T-helper 1 cell treated with Interleukin-12 subunit alpha and Interleukin-12 subunit beta and Interleukin-4 antibody, amounts not matched to agents 30 μg/mL and 1 μg/mL, for 36 hours (primary cell): ENCODE data around the gene NSG2.
"Not testable (repeated sequence)": the region's sequence is repeated elsewhere in the genome, so short reads cannot be mapped to it uniquely, and the experiment has no call there.

Experiments
- H3K27ac Mint-ChIP-seq: one replicate; pipeline ENCODE4 v1.8.0; 2021; ENCODE audit warnings: mild to moderate bottlenecking, mixed read lengths
- H3K27me3 Mint-ChIP-seq: one replicate; pipeline ENCODE4 v1.8.0; 2021; ENCODE audit warnings: low read depth, mixed read lengths
- H3K36me3 Mint-ChIP-seq: one replicate; pipeline ENCODE4 v1.8.0; 2021; ENCODE audit warnings: low read depth, mixed read lengths
- H3K4me1 Mint-ChIP-seq: one replicate; pipeline ENCODE4 v1.8.0; 2021; ENCODE audit warnings: low read depth, mixed read lengths
- H3K4me3 Mint-ChIP-seq: one replicate; pipeline ENCODE4 v1.8.0; 2021; ENCODE audit warnings: mild to moderate bottlenecking, moderate library complexity, mixed read lengths
- H3K9me3 Mint-ChIP-seq: one replicate; pipeline ENCODE4 v1.8.0; 2021; ENCODE audit warnings: mixed read lengths

Gene NSG2

GRCh38 chr5:174145091-174145490, 99.6 kb downstream of the NSG2 start:
- no peaks in the 10 kb centered on the region for H3K9me3 Mint-ChIP-seq
- H3K4me1 Mint-ChIP-seq = no peaks in the 10 kb centered on the region
- H3K4me3 Mint-ChIP-seq = no peak overlapping the region
- no peak overlapping the region for H3K27ac Mint-ChIP-seq
- H3K27me3 Mint-ChIP-seq = no peaks in the 10 kb centered on the region
- no peaks in the 10 kb centered on the region for H3K36me3 Mint-ChIP-seq

- Mint-ChIP-seq H3K9me3 (no peaks in the 10 kb centered on the region), H3K4me3 (no peak overlapping the region), H3K36me3 (no peaks in the 10 kb centered on the region), H3K27ac (no peak overlapping the region), H3K4me1 (no peaks in the 10 kb centered on the region), H3K27me3 (no peaks in the 10 kb centered on the region)
Measured at GRCh38 chr5:174145821-174146220, 100.3 kb downstream of the NSG2 start.

GRCh38 chr5:174146556-174146955, 101.0 kb downstream of the NSG2 start:
- H3K36me3 Mint-ChIP-seq = no peaks in the 10 kb centered on the region
- H3K9me3 Mint-ChIP-seq = no peaks in the 10 kb centered on the region
- no peak overlapping the region for H3K4me3 Mint-ChIP-seq
- H3K27ac Mint-ChIP-seq = no peak overlapping the region
- no peaks in the 10 kb centered on the region for H3K27me3 Mint-ChIP-seq
- H3K4me1 Mint-ChIP-seq = no peaks in the 10 kb centered on the region

GRCh38 chr5:174147012-174147411, 101.5 kb downstream of the NSG2 start:
- not testable (repeated sequence) for H3K36me3 Mint-ChIP-seq, H3K4me1 Mint-ChIP-seq, H3K27me3 Mint-ChIP-seq, H3K9me3 Mint-ChIP-seq, H3K27ac Mint-ChIP-seq, H3K4me3 Mint-ChIP-seq

- H3K9me3 Mint-ChIP-seq = no peaks in the 10 kb centered on the region
- H3K4me1 Mint-ChIP-seq = no peaks in the 10 kb centered on the region
- no peaks in the 10 kb centered on the region for H3K27me3 Mint-ChIP-seq
- H3K27ac Mint-ChIP-seq = no peak overlapping the region
- no peak overlapping the region for H3K4me3 Mint-ChIP-seq
- H3K36me3 Mint-ChIP-seq = no peaks in the 10 kb centered on the region
Measured at GRCh38 chr5:174147551-174147950, 102.0 kb downstream of the NSG2 start.

- H3K9me3 Mint-ChIP-seq = no peaks in the 10 kb centered on the region
- no peaks in the 10 kb centered on the region for H3K4me1 Mint-ChIP-seq
- no peak overlapping the region for H3K4me3 Mint-ChIP-seq
- H3K27me3 Mint-ChIP-seq = no peaks in the 10 kb centered on the region
- H3K27ac Mint-ChIP-seq = no peak overlapping the region
- H3K36me3 Mint-ChIP-seq = no peaks in the 10 kb centered on the region
Measured at GRCh38 chr5:174148721-174149120, 103.2 kb downstream of the NSG2 start.

GRCh38 chr5:174149426-174149825, 103.9 kb downstream of the NSG2 start:
- peaks cover 2% of the 10 kb centered on the region for H3K9me3 Mint-ChIP-seq
- no peak overlapping the region for H3K27ac Mint-ChIP-seq
- no peak overlapping the region for H3K4me3 Mint-ChIP-seq
- H3K4me1 Mint-ChIP-seq = no peaks in the 10 kb centered on the region
- H3K27me3 Mint-ChIP-seq = no peaks in the 10 kb centered on the region
- H3K36me3 Mint-ChIP-seq = no peaks in the 10 kb centered on the region

GRCh38 chr5:174149989-174150388, 104.5 kb downstream of the NSG2 start:
- peaks cover 7% of the 10 kb centered on the region for H3K9me3 Mint-ChIP-seq
- no peak overlapping the region for H3K27ac Mint-ChIP-seq
- H3K4me3 Mint-ChIP-seq = no peak overlapping the region
- no peaks in the 10 kb centered on the region for H3K4me1 Mint-ChIP-seq
- H3K27me3 Mint-ChIP-seq = no peaks in the 10 kb centered on the region
- H3K36me3 Mint-ChIP-seq = no peaks in the 10 kb centered on the region

GRCh38 chr5:174151599-174152181, 106.2 kb downstream of the NSG2 start:
- no peak overlapping the region for H3K4me3 Mint-ChIP-seq
- no peaks in the 10 kb centered on the region for H3K36me3 Mint-ChIP-seq
- no peak overlapping the region for H3K27ac Mint-ChIP-seq
- no peaks in the 10 kb centered on the region for H3K4me1 Mint-ChIP-seq
- H3K9me3 Mint-ChIP-seq = peaks cover 7% of the 10 kb centered on the region
- no peaks in the 10 kb centered on the region for H3K27me3 Mint-ChIP-seq

GRCh38 chr5:174154559-174154958, 109.1 kb downstream of the NSG2 start:
- no peak overlapping the region for H3K4me3 Mint-ChIP-seq
- no peaks in the 10 kb centered on the region for H3K36me3 Mint-ChIP-seq
- H3K9me3 Mint-ChIP-seq = peaks cover 12% of the 10 kb centered on the region
- no peaks in the 10 kb centered on the region for H3K4me1 Mint-ChIP-seq
- H3K27ac Mint-ChIP-seq = no peak overlapping the region
- H3K27me3 Mint-ChIP-seq = no peaks in the 10 kb centered on the region

- H3K4me1 Mint-ChIP-seq = no peaks in the 10 kb centered on the region
- H3K4me3 Mint-ChIP-seq = no peak overlapping the region
- no peak overlapping the region for H3K27ac Mint-ChIP-seq
- H3K9me3 Mint-ChIP-seq = peaks cover 12% of the 10 kb centered on the region
- no peaks in the 10 kb centered on the region for H3K36me3 Mint-ChIP-seq
- H3K27me3 Mint-ChIP-seq = no peaks in the 10 kb centered on the region
Measured at GRCh38 chr5:174155281-174155680, 109.8 kb downstream of the NSG2 start.

GRCh38 chr5:174155706-174156105, 110.2 kb downstream of the NSG2 start:
- H3K4me1 Mint-ChIP-seq = no peaks in the 10 kb centered on the region
- H3K27me3 Mint-ChIP-seq = no peaks in the 10 kb centered on the region
- H3K27ac Mint-ChIP-seq = no peak overlapping the region
- H3K36me3 Mint-ChIP-seq = no peaks in the 10 kb centered on the region
- H3K9me3 Mint-ChIP-seq = peaks cover 12% of the 10 kb centered on the region
- H3K4me3 Mint-ChIP-seq = no peak overlapping the region

- H3K9me3 Mint-ChIP-seq = peaks cover 12% of the 10 kb centered on the region
- H3K4me1 Mint-ChIP-seq = no peaks in the 10 kb centered on the region
- H3K27ac Mint-ChIP-seq = no peak overlapping the region
- no peaks in the 10 kb centered on the region for H3K36me3 Mint-ChIP-seq
- no peak overlapping the region for H3K4me3 Mint-ChIP-seq
- no peaks in the 10 kb centered on the region for H3K27me3 Mint-ChIP-seq
Measured at GRCh38 chr5:174157048-174157447, 111.5 kb downstream of the NSG2 start.
